ENCODE data around the gene GPAT2.
"Not testable (repeated sequence)": the region's sequence is repeated elsewhere in the genome, so short reads cannot be mapped to it uniquely, and the experiment has no call there.

Gene GPAT2

GRCh38 chr2:96033997-96034396, 719 bp downstream of the GPAT2 start:
- not testable (repeated sequence) for H3K27me3 ChIP-seq (ENCODE audit: control insufficient read depth in 1 of 2, insufficient read depth in 2 of 2, low read length in 2 of 2); H3K4me3 ChIP-seq (ENCODE audit: low read depth in 1 of 2, low read length in 2 of 2); H3K9me3 ChIP-seq (ENCODE audit: low read length)

DNA sequence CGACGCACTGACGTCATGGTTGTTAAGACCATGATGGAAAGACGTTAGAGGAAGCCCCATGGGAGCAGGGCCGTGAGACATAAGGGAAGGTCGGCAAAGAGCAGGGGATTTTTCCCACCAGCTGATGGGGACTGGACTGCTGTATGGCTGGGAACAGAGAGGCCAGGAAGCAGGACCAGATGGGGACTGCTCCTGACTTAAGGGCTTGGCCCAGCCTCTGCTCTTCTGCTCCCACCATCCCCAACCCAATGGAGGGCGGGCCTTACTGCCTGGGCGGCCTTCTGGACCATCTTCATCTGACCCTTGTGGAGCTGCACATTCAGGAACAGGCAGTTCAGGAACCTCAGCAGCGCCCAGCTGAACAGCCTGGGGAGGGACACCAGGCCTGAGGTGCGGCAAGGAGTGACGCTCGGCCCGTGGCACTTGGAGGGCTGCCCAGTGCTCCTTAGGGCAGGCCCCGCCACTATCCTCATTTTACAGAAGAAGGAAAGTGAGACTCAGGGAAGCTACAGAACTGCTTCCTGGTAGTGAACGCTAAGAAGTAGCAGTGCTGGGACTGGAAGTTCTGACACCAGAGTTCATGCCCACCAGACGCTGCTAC, 6.9 kb downstream of the GPAT2 start:
- H3K4me3 ChIP-seq (ENCODE audit: low read depth in 1 of 2, low read length in 2 of 2); H3K27me3 ChIP-seq (ENCODE audit: control insufficient read depth in 1 of 2, insufficient read depth in 2 of 2, low read length in 2 of 2); H3K27ac ChIP-seq (ENCODE audit: low read depth, low read length); H3K9ac ChIP-seq (ENCODE audit: low read length); H3K4me1 ChIP-seq (ENCODE audit: insufficient read depth, low read length); H3K36me3 ChIP-seq (ENCODE audit: insufficient read depth, low read length); H3K9me3 ChIP-seq (ENCODE audit: low read length): not testable (repeated sequence)

More at GRCh38 chr2:96033997-96034396, 719 bp downstream of the GPAT2 start:
- H3K36me3 ChIP-seq (ENCODE audit: insufficient read depth, low read length); H3K9ac ChIP-seq (ENCODE audit: low read length); H3K4me1 ChIP-seq (ENCODE audit: insufficient read depth, low read length); H3K27ac ChIP-seq (ENCODE audit: low read depth, low read length): not testable (repeated sequence)

GRCh38 chr2:96025755-96026154, 9.0 kb downstream of the GPAT2 start:
- H3K27me3 ChIP-seq (ENCODE audit: control insufficient read depth in 1 of 2, insufficient read depth in 2 of 2, low read length in 2 of 2); H3K9ac ChIP-seq (ENCODE audit: low read length); H3K27ac ChIP-seq (ENCODE audit: low read depth, low read length); H3K4me3 ChIP-seq (ENCODE audit: low read depth in 1 of 2, low read length in 2 of 2); H3K4me1 ChIP-seq (ENCODE audit: insufficient read depth, low read length); H3K36me3 ChIP-seq (ENCODE audit: insufficient read depth, low read length); H3K9me3 ChIP-seq (ENCODE audit: low read length): not testable (repeated sequence)

DNA sequence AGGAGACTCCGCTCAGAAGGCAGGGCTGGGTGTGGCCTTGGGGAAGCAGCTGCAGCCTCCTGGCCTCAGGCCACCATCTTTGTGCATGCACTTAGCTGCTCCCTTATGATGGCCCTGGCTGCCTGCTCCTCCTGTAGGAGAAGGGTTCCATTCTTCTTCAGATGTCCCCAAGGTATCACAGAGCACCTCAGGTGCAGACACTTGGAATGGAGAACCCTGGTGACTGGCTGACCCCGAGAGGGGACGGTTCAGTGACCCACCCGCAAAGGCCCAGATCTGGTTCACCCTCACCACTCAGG, 9.6 kb downstream of the GPAT2 start:
- H3K9me3 ChIP-seq (ENCODE audit: low read length), result no peaks in the 10 kb centered on the region
- H3K4me1 ChIP-seq (ENCODE audit: insufficient read depth, low read length), result no peaks in the 10 kb centered on the region
- H3K9ac ChIP-seq (ENCODE audit: low read length), result no peak overlapping the region
- H3K27ac ChIP-seq (ENCODE audit: low read depth, low read length), result no peak overlapping the region
- H3K4me3 ChIP-seq (ENCODE audit: low read depth in 1 of 2, low read length in 2 of 2), result no peak overlapping the region
- H3K36me3 ChIP-seq (ENCODE audit: insufficient read depth, low read length), result no peaks in the 10 kb centered on the region
- no peaks in the 10 kb centered on the region for H3K27me3 ChIP-seq (ENCODE audit: control insufficient read depth in 1 of 2, insufficient read depth in 2 of 2, low read length in 2 of 2)

- Histone ChIP-seq H3K4me3 (ENCODE audit: low read depth in 1 of 2, low read length in 2 of 2) (no peak overlapping the region), H3K9me3 (ENCODE audit: low read length) (no peaks in the 10 kb centered on the region), H3K36me3 (ENCODE audit: insufficient read depth, low read length) (no peaks in the 10 kb centered on the region), H3K27me3 (ENCODE audit: control insufficient read depth in 1 of 2, insufficient read depth in 2 of 2, low read length in 2 of 2) (no peaks in the 10 kb centered on the region), H3K27ac (ENCODE audit: low read depth, low read length) (no peak overlapping the region), H3K4me1 (ENCODE audit: insufficient read depth, low read length) (no peaks in the 10 kb centered on the region), H3K9ac (ENCODE audit: low read length) (no peak overlapping the region)
These were observed 10.2 kb downstream of the GPAT2 start for GRCh38 chr2:96024336-96025193.

DNA sequence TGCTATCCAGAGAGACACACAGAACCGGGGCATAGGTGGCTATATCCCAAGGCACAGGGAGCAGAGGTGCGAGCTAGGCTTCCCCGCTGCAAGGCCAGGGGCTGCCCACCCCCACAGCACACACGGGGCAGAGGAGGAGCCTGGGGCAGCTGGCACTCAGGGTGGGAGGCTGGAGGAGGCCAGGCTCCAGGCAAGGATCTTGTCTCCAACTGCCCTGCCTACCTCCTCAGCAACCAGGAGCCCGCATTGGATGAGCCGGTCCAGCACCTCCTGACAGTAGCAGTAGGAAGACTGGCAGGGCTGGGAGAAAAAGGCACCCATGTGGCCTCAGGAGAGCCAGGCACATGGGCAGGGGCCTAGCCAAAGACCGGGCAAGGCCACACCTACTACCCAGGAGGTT, 11.0 kb downstream of the GPAT2 start:
- H3K4me1 ChIP-seq (ENCODE audit: insufficient read depth, low read length); H3K36me3 ChIP-seq (ENCODE audit: insufficient read depth, low read length); H3K9ac ChIP-seq (ENCODE audit: low read length); H3K9me3 ChIP-seq (ENCODE audit: low read length); H3K27me3 ChIP-seq (ENCODE audit: control insufficient read depth in 1 of 2, insufficient read depth in 2 of 2, low read length in 2 of 2); H3K27ac ChIP-seq (ENCODE audit: low read depth, low read length); H3K4me3 ChIP-seq (ENCODE audit: low read depth in 1 of 2, low read length in 2 of 2): not testable (repeated sequence)

DNA sequence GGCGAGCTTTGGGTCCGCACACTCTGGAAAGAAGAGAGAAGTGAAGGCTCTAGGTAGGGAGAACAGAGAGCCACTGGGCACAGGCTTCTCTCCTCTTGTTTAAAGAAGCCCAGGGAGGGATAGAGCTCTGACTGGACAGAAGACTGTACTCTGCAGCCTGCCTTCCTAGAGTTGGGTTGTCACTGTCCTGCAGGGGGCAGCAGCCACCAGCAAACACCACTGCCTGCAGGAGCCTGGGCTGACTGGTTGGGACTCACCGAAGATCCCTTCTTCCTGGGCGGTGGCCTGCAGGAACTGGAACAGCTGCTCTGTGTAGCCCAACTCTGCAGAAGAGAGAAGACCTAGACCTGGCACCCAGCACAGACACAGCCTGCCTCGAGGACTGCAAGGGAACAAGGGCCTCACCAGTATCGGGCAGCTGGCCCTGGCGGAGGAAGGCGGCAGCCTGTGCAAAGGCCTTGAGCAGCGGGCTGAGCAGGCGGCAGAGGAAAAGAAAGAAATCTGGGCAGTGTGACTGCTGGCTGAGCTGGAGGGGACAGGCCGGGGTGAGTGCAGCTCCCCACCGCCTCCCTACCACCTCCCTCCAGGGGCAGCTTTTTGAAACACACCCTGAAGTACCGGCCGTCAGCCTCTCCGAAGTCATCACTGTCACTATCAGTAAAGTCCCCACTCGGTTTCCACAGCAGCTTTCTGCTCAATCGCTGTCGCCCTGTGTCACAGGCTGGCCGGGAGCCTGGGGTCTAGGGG, 11.8 kb downstream of the GPAT2 start:
- not testable (repeated sequence) for H3K27me3 ChIP-seq (ENCODE audit: control insufficient read depth in 1 of 2, insufficient read depth in 2 of 2, low read length in 2 of 2); H3K36me3 ChIP-seq (ENCODE audit: insufficient read depth, low read length); H3K9me3 ChIP-seq (ENCODE audit: low read length); H3K9ac ChIP-seq (ENCODE audit: low read length); H3K4me3 ChIP-seq (ENCODE audit: low read depth in 1 of 2, low read length in 2 of 2); H3K27ac ChIP-seq (ENCODE audit: low read depth, low read length); H3K4me1 ChIP-seq (ENCODE audit: insufficient read depth, low read length)

DNA sequence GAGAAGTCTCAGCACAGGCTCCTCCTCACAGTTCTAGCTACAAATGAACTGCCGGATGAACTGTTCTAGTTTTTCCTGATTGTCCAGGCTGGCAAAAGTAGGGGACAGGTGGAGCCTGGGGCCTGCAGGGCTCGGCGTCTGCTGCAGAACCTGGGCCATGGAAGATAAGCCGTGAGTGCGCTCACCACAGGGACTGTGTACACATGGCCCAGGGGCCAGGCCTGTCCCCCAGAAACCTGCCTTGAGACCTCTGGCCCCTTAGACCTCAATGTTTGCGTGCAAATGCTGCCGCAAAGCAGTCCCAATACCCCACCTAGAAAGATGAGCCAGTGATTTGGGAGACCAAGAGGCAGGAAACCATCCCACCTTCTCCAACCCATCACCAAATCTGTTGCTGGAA, 12.6 kb downstream of the GPAT2 start:
- not testable (repeated sequence) for H3K27ac ChIP-seq (ENCODE audit: low read depth, low read length); H3K9ac ChIP-seq (ENCODE audit: low read length)

DNA sequence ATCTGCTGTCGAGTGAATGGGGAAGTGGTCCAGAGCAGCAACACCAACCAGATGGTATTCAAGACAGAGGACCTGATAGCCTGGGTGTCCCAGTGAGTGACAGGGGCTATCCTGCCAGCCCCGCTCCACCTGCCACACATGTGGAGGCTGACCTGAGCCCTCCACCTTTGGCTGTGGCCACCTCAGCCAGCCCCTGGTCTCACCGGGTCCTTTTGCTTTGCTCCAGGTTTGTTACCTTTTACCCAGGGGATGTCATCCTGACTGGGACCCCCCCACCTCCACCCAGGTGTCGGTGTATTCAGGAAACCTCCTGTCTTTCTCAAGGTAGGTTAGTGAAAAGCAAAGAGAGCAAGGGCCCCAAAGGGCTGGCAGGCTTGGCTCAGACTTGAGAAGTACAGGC, 13.6 kb downstream of the GPAT2 start:
- H3K27ac ChIP-seq (ENCODE audit: low read depth, low read length), result not testable (repeated sequence)

More for the DNA sequence above, 12.6 kb downstream of the GPAT2 start:
- H3K9me3 ChIP-seq (ENCODE audit: low read length); H3K4me3 ChIP-seq (ENCODE audit: low read depth in 1 of 2, low read length in 2 of 2); H3K36me3 ChIP-seq (ENCODE audit: insufficient read depth, low read length); H3K4me1 ChIP-seq (ENCODE audit: insufficient read depth, low read length); H3K27me3 ChIP-seq (ENCODE audit: control insufficient read depth in 1 of 2, insufficient read depth in 2 of 2, low read length in 2 of 2): not testable (repeated sequence)

GRCh38 chr2:96019909-96020590, 14.7 kb downstream of the GPAT2 start:
- H3K4me3 ChIP-seq (ENCODE audit: low read depth in 1 of 2, low read length in 2 of 2); H3K9ac ChIP-seq (ENCODE audit: low read length): not testable (repeated sequence)

More for the DNA sequence above, 13.6 kb downstream of the GPAT2 start:
- not testable (repeated sequence) for H3K9ac ChIP-seq (ENCODE audit: low read length); H3K4me3 ChIP-seq (ENCODE audit: low read depth in 1 of 2, low read length in 2 of 2); H3K4me1 ChIP-seq (ENCODE audit: insufficient read depth, low read length); H3K27me3 ChIP-seq (ENCODE audit: control insufficient read depth in 1 of 2, insufficient read depth in 2 of 2, low read length in 2 of 2); H3K36me3 ChIP-seq (ENCODE audit: insufficient read depth, low read length); H3K9me3 ChIP-seq (ENCODE audit: low read length)

GRCh38 chr2:96016321-96016720, 18.4 kb downstream of the GPAT2 start:
- H3K27me3 ChIP-seq (ENCODE audit: control insufficient read depth in 1 of 2, insufficient read depth in 2 of 2, low read length in 2 of 2); H3K36me3 ChIP-seq (ENCODE audit: insufficient read depth, low read length); H3K4me3 ChIP-seq (ENCODE audit: low read depth in 1 of 2, low read length in 2 of 2); H3K9me3 ChIP-seq (ENCODE audit: low read length); H3K9ac ChIP-seq (ENCODE audit: low read length); H3K27ac ChIP-seq (ENCODE audit: low read depth, low read length); H3K4me1 ChIP-seq (ENCODE audit: insufficient read depth, low read length): not testable (repeated sequence)

More at GRCh38 chr2:96019909-96020590, 14.7 kb downstream of the GPAT2 start:
- not testable (repeated sequence) for H3K4me1 ChIP-seq (ENCODE audit: insufficient read depth, low read length); H3K27me3 ChIP-seq (ENCODE audit: control insufficient read depth in 1 of 2, insufficient read depth in 2 of 2, low read length in 2 of 2); H3K9me3 ChIP-seq (ENCODE audit: low read length); H3K27ac ChIP-seq (ENCODE audit: low read depth, low read length); H3K36me3 ChIP-seq (ENCODE audit: insufficient read depth, low read length)
